Measurements from ENCODE around the gene LONRF3. TPM values are rescaled to one million over a fixed set of nuclear protein-coding genes. Genes with fewer than 3 reads are reported as not detected.

Gene LONRF3
- total RNA-seq, 1 donor from 2014 or later: 0.96 TPM

DNA sequence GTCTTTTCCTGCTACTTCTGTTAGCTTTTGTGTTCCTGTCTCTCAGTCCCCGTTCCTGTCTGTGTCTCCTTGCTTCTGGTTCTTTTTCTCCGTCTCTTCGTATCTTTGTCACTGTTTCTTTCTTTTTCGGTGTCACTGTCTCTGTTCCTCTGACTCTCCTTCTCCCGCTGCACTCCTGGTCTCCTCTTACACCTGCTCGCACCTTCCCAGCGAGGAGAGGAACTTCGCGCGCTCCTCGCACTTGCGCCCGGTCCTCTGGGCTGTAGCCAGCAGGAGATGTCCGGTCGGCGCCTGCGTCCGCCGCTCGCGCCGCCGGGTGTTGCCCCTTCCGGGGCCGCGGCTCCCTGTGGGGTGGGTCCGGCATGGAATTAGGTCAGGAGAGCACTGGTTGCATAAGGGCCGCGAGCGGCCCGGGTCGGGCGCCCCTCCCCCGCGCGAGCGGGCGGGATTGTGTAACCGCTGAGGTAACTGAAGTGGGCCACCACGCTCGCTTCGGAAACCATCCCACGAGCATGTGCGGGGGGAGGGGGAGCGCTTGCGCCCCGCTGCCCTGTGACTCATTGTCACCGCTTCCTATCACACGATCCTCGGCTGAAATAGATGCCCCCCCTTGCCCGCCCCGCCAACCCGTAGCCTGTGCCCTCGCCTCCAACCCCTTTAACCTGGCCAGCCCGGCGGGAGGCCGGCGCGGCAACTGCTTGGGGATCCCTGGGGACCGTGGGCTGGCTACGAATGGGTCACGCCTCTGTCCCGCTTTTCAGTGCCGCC is 1.6 kb downstream of the LONRF3 start:
- Mint-ChIP-seq H3K27ac (peak overlapping the region; percentile 83), H3K4me3 (ENCODE audit: low read depth) (peak overlapping the region; percentile 68), H3K4me1 (ENCODE audit: low read depth) (peaks cover 7% of the 10 kb centered on the region), H3K36me3 (ENCODE audit: insufficient read depth) (peaks cover 3% of the 10 kb centered on the region), H3K27me3 (peaks cover 43% of the 10 kb centered on the region), H3K9me3 (ENCODE audit: low read depth) (peaks cover 4% of the 10 kb centered on the region)
- no peak for DNase-seq (ENCODE audit: low spot score, unreplicated experiment)
- TF ChIP-seq, protein P1, sequence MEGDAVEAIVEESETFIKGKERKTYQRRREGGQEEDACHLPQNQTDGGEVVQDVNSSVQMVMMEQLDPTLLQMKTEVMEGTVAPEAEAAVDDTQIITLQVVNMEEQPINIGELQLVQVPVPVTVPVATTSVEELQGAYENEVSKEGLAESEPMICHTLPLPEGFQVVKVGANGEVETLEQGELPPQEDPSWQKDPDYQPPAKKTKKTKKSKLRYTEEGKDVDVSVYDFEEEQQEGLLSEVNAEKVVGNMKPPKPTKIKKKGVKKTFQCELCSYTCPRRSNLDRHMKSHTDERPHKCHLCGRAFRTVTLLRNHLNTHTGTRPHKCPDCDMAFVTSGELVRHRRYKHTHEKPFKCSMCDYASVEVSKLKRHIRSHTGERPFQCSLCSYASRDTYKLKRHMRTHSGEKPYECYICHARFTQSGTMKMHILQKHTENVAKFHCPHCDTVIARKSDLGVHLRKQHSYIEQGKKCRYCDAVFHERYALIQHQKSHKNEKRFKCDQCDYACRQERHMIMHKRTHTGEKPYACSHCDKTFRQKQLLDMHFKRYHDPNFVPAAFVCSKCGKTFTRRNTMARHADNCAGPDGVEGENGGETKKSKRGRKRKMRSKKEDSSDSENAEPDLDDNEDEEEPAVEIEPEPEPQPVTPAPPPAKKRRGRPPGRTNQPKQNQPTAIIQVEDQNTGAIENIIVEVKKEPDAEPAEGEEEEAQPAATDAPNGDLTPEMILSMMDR (IDR thresholded peaks at IDR 0.05; ENCODE audit: unreplicated experiment): no peak

DNA sequence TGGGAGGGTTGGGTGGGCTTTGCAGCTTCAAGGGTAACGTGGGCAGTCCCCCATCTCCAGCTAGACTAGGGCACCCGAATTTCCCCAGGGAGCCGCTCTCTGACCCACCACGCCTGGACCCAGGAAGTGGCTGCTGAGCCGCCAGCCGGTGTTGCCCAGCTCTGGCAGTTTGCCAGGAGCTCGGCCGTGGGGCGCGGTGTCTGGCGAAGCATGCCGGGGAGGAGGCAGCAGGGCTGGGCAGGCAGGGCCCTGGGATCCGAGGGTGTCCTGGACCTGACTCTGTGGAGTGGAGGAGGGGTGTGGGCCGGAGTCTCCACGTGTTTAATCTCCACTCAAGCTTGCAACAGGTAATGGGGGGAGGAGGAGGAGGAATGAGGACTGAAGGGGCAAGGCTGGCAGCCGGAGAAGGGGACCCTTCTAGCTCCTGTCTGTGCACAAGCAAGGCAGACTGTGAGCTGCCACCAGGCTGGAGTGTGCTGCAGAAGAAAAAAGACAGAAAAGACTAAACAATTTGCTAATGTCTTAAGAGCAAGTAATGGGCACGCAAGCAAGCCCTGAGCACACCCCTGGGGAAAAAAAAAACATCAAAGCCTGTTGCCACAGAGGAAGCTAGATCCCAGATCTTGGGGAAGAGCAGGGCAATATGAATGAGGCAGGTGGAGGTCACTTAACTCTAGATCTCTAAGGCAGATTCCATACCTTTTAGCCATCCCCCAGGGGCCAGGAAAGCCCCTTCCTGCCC is 2.4 kb downstream of the LONRF3 start:
- Mint-ChIP-seq H3K9me3 (ENCODE audit: low read depth) (peaks cover 4% of the 10 kb centered on the region), H3K36me3 (ENCODE audit: insufficient read depth) (peaks cover 3% of the 10 kb centered on the region), H3K4me3 (ENCODE audit: low read depth) (no peak overlapping the region), H3K4me1 (ENCODE audit: low read depth) (peaks cover 2% of the 10 kb centered on the region), H3K27ac (no peak overlapping the region), H3K27me3 (peaks cover 43% of the 10 kb centered on the region)
- TF ChIP-seq, protein P1 (IDR thresholded peaks at IDR 0.05; ENCODE audit: unreplicated experiment): no peak
- no peak for DNase-seq (ENCODE audit: low spot score, unreplicated experiment)

DNA sequence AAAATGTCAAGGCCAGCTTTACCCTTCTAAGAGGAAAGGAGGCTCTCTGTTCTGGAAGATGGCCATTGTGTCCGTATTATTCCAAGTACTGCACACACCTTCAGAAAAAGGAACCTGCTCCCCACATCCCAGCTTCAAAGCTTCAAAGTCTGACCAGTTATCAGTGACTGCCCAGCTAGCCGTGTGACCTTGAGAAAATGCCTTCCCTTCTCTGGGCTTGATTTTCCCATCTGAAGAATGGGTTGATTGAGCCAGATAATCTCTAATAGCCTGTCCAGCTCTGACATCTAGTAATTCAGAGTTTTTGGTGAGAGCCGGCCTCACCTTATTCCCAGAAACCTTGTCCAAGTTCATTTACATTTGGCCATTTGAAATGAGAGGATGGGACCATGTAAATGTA is 3.0 kb downstream of the LONRF3 start:
- Mint-ChIP-seq H3K27me3 (peaks cover 43% of the 10 kb centered on the region), H3K36me3 (ENCODE audit: insufficient read depth) (peaks cover 3% of the 10 kb centered on the region), H3K9me3 (ENCODE audit: low read depth) (peaks cover 4% of the 10 kb centered on the region), H3K4me1 (ENCODE audit: low read depth) (peaks cover 2% of the 10 kb centered on the region), H3K27ac (no peak overlapping the region), H3K4me3 (ENCODE audit: low read depth) (no peak overlapping the region)
- DNase-seq (ENCODE audit: low spot score, unreplicated experiment): no peak
- TF ChIP-seq, protein P1 (IDR thresholded peaks at IDR 0.05; ENCODE audit: unreplicated experiment): no peak

DNA sequence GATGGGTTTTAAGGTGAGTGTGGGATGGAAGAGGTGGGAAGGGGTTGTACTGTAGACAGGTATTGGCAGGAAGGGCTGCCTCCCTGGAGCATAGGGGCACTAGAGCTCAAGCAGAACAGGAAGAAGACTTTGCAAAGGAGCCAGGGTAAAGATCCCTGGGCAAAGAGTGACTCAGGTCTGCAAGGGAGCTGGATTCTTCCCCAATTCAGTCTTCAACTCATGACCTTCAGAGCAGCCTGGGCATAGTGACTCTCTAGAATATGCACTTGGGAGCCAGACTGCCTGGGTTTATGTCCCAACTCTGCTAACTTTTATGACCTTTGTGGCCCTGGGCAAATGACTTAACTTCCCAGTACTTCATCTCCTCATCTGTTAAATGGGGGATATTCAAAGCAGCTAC is 4.0 kb downstream of the LONRF3 start:
- H3K9me3 Mint-ChIP-seq (ENCODE audit: low read depth): no peaks in the 10 kb centered on the region
- H3K4me1 Mint-ChIP-seq (ENCODE audit: low read depth): peaks cover 2% of the 10 kb centered on the region
- H3K27me3 Mint-ChIP-seq: peaks cover 33% of the 10 kb centered on the region
- TF ChIP-seq, protein P1 (IDR thresholded peaks at IDR 0.05; ENCODE audit: unreplicated experiment): no peak
- no peak overlapping the region for H3K27ac Mint-ChIP-seq
- DNase-seq (ENCODE audit: low spot score, unreplicated experiment): no peak
- peaks cover 2% of the 10 kb centered on the region for H3K36me3 Mint-ChIP-seq (ENCODE audit: insufficient read depth)
- H3K4me3 Mint-ChIP-seq (ENCODE audit: low read depth): no peak overlapping the region

DNA sequence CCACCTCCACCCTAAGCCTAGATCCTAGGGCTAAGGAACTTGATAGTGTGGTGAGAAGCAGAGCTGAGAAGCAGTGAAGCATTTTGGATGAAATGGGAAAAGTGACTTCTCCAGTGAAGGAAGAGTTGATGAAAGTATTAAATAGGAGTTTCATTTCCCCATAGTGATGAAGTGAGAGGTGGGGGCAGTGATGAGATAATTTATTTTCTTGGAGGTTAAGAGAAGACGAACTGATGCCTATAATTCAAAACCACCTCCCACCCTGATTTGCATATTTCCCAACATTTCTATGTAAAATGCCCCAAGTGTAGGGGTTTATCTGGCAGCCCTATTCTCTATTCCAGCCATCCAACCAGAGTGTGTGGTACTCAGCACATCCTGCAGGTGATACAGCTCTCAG is 6.3 kb downstream of the LONRF3 start:
- DNase-seq (ENCODE audit: low spot score, unreplicated experiment): no peak
- no peak overlapping the region for H3K27ac Mint-ChIP-seq
- H3K36me3 Mint-ChIP-seq (ENCODE audit: insufficient read depth): peaks cover under 1% of the 10 kb centered on the region
- H3K4me3 Mint-ChIP-seq (ENCODE audit: low read depth): no peak overlapping the region
- peaks cover under 1% of the 10 kb centered on the region for H3K4me1 Mint-ChIP-seq (ENCODE audit: low read depth)
- H3K27me3 Mint-ChIP-seq: peaks cover 17% of the 10 kb centered on the region
- TF ChIP-seq, protein P1 (IDR thresholded peaks at IDR 0.05; ENCODE audit: unreplicated experiment): no peak
- no peaks in the 10 kb centered on the region for H3K9me3 Mint-ChIP-seq (ENCODE audit: low read depth)
